HG02610 (cell line): ENCODE results near the gene UTF1.
"Not testable (repeated sequence)": the region's sequence is repeated elsewhere in the genome, so short reads cannot be mapped to it uniquely, and the experiment has no call there.

Source experiments
- ATAC-seq: cut with Tn5 transposase; IDR thresholded peaks from one replicate; pipeline ENCODE4 v1.9.1; 2021; ENCODE audit warnings: mild to moderate bottlenecking, moderate library complexity; ENCODE audit not compliant: unreplicated experiment

The UTF1 gene

DNA sequence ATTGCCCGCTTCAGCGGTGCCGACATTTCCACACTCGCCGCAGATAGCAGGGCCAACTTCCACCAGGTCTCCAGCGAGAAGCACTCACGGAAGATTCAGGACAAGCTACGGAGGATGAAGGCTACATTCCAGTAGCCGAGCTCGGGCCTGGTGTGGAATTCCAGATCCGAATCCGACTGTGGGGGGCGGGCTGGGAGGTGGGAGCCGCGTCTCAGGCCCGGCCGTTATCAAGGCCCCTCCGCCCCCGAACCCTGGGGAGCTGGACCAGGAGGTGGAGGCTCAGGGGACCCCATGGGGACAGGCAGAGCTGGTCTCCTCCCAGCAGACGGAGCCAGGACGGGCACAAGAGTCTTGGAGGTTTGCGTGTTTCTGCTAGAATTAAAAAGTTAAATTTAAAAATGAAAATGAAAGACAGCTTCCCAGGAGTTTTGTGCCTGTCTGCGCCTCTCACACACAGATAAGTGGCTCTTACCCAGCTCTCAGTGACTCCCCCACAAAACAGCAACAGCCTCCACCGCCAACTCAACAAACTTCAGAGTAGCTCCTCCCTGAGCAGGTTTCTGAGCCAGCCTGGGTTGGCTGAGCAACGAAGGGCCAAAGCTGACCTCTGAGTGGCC lies 5.2 kb upstream of the UTF1 start:
- no peak for ATAC-seq

GRCh38 chr10:133225707-133226191 lies 4.3 kb upstream of the UTF1 start:
- ATAC-seq: no peak

- ATAC-seq: no peak
Observed at GRCh38 chr10:133226251-133226808, 3.7 kb upstream of the UTF1 start.

DNA sequence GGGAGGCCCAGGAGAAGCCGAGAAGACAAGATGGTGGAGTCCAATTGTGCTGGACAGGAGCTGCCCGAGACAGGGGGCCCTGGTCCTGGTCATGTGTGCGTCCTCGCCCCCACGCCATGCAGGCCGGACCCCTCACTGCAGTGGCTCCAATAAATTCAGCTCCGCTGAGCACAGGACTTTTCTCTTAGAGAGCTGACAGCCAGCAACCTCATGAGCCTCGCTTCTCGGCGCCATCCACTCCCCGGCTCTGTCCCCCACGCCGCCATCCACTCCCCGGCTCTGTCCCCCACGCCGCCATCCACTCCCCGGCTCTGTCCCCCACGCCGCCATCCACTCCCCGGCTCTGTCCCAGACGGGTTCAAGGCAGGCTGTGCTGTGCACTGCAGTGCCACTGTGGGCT lies 2.8 kb upstream of the UTF1 start:
- ATAC-seq: no peak

GRCh38 chr10:133229265-133230043 lies 563 bp upstream of the UTF1 start:
- no peak for ATAC-seq

- ATAC-seq: no peak
Observed at GRCh38 chr10:133230387-133231195, 574 bp downstream of the UTF1 start.

DNA sequence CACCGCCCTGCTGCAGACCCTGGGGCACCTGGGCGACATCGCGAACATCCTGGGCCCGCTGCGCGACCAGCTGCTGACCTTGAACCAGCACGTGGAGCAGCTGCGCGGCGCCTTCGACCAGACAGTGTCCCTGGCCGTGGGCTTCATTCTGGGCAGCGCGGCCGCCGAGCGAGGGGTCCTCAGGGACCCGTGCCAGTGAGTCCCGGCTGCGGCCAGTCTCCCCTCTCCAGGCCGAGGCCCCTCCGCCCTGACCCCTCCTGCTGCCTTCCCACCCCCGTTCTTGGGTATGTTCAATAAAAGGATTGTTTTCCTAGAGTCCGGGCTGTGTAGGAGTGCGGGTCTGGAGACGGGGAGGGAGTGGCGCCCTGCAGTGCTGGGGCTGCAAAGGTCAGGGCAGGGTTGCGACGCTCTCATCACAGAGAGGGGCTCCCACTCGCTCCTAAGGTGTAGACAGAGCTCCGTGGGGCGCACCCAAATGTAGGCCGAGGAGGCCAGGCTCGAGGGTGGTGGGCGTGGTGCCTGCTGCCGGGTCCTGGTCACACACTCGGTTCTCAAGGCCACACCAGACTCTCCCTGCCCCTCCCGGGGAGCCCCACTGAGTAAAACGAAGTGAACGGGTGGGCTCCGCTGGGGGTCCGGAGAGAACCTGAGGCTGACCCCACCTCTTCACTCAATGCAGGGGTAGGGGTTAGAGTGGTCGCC lies 1.4 kb downstream of the UTF1 start:
- ATAC-seq: no peak

DNA sequence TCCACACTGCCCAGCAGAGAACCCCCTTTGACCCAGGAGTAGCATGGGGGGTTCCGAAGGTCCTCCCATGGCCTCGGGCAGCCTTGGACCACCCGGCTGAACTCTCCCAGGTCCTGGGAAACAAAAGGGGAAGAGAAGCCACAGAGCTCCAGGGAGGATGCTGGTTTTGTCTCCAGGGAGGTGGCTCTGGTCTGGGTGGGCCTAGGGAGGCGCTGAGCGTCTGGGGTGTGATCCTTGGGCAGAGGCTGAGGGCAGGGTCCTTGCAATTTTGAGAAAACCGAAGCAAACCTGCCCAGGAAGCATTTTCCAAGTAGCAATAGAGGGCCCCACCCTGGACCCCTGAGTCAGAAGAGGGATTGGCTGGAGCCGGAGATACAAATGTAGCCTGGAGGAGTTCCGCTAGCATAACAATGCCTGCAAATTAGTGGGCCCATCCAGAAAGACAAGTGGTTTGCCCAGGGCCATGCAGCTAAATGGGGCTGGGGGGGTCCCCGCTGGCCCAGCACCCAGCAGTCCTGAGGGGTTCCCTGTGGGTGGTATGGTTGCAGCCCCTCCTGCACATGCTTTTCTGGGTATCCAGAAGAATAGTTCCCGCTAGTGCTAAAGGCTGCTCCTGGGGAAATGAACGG lies 2.0 kb downstream of the UTF1 start:
- ATAC-seq: no peak

DNA sequence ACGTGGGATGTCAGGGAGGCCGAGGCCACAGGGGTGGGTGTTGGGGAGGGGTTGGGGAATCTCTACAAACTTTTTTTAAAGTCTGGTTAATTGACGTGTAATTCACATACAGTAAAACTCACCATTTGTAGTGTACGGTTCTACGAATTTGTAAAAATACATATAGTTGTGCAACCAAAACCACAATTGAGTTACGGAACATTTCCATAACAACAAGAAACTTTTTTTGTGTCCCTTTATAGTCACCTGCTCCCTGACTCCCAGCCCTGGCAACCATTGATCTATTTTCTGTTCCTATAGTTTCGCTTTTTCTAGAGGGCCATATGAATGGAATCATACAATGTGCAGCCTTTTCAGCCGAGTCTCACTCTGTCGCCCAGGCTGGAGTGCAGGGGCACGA lies 4.8 kb downstream of the UTF1 start:
- ATAC-seq: not testable (repeated sequence)

GRCh38 chr10:133235265-133235855 lies 5.3 kb downstream of the UTF1 start:
- ATAC-seq: no peak

DNA sequence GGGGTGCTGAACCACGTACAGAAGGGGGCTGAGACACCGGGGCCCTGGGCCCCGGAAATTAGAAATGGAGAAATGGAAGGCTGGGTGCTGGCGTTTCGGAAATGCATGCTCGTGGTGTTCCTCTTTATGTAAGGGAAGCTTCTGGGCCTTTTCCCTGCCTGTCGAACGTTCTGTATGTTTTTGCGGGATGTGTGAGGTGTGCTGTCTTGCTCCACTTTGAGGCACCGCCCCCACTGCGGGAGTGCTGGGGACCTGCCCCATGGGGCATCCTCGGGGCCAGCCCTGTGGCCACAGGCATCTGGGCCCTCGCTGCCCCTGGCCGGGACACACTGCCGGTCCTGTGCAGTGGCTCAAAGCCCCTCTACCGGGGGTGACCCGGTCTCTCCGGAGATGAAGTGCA lies 5.9 kb downstream of the UTF1 start:
- ATAC-seq: no peak

DNA sequence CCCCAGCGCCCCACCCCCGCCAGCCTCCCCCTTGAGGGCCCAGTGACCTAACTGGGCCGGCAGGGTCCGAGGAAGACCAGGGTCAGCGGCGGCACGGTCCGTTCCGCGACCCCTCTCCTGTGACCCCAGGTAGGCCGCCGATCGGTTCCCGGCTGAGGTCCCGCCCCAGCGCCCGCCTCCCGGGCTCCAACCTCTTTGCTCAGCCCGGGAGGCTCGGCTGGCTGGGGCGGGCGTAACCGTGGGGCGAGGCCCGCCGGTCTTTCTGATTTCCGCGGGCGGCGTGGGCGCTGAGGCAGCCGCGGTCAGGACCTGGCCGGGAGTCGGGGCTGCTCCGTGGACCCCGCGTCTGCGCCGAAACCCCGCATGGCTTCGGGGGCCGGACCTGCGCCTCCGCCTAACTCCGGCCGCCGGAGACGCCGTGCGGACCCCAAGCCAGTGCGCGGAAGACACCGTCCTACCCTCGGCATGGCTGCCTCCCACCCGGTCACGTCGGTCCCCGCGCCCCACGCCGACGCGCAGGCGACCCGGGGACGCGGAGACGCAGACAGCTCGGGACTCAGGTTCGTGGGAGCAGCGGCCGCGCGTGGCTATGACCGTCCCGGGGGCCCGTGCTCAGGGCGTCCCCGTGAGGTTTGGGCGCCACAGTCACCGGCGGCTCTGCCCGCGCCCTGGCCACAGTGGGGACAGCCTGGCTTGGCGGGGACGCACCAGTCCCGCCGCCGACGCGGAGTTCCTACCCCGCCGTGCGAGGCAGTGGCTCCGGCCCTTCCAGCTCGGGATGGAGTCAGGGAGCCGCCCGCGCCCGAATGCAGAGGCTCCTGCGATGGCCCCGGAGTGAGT lies 6.6 kb downstream of the UTF1 start:
- ATAC-seq: no peak

DNA sequence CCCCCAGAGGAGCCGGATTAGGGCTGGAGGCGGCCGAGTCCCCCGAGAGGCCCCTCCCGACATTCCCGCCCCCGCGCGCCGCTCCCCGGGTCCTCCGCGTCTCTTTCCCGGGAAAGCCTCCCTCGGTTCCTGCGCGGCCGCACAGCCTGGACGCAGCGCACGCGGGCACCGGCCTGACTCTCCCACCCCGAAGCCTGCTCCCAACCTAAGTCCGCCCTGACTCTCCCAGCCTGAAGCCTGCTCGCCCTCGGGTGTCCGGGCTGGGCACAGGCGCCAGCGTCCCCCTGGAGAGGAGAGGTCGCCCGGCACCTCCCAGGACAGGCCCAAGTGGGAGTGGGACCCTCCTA lies 7.2 kb downstream of the UTF1 start:
- no peak for ATAC-seq

GRCh38 chr10:133237588-133238465 lies 7.8 kb downstream of the UTF1 start, which contains the start of gene VENTX:
TSS of gene VENTX (plus strand) at chr10:133237855. CDS start at chr10:133237915, 60 bp downstream.
- no peak for ATAC-seq

GRCh38 chr10:133238466-133238804 lies 8.4 kb downstream of the UTF1 start:
- no peak for ATAC-seq

- ATAC-seq: no peak
Observed at GRCh38 chr10:133239990-133240389, 10.0 kb downstream of the UTF1 start.

DNA sequence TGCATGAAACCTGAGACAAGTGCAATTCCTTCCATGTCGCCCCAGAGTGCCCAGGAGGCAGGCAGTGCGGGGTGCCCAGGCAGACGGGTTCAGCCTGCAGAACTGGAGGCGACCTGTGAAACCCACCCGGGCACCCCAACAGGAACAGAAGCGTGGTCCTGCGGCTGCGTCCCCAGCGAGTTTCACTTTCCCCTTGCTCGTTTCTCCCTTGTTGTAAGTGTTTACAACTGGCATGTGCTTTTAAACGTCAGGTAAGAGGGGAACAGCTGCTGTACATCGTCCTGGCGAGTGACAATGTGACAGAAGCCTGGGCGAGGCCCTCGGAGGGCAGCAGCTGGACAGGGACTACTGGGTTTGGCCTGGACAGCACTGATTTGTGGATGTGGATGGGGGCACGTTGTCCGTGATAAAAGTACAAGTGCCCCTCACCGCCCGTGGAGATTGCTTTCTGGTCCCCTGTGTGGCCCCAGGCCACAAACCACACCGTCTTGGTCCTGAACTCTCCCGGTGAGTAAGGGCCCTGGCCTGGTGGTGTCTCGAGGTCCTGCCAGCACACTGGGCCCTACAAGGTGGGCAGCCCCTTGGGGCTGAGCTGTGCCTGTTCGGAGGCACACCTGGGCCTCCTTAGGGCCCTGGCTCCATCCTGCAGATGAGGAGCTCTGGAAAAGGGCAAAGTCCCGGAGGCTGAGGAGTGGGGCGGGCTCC lies 11.6 kb downstream of the UTF1 start:
- ATAC-seq: no peak
